Epithelial cell of esophagus (primary cell): ENCODE results near the gene RGS16.

Experiments
- DNase-seq: peaks from one replicate; pipeline ENCODE4 v3.0.0; 2010; ENCODE audit warnings: low read depth
- H3K4me3 ChIP-seq: 2 replicates; pipeline ENCODE4 v1.5.1; 2011; ENCODE audit warnings: mild to moderate bottlenecking, low read length, control low read depth
- TF ChIP-seq, protein P1 (sequence below): IDR thresholded peaks from 2 replicates; pipeline ENCODE4 v1.5.1; 2011; ENCODE audit warnings: low read depth, mild to moderate bottlenecking, low read length, control low read depth, inconsistent platforms; ENCODE audit not compliant: insufficient read depth; ENCODE audit errors: missing control alignments

The RGS16 gene

GRCh38 chr1:182630586-182630985 lies 26.4 kb upstream of the RGS16 start:
- no peak for DNase-seq
- TF ChIP-seq, protein P1, sequence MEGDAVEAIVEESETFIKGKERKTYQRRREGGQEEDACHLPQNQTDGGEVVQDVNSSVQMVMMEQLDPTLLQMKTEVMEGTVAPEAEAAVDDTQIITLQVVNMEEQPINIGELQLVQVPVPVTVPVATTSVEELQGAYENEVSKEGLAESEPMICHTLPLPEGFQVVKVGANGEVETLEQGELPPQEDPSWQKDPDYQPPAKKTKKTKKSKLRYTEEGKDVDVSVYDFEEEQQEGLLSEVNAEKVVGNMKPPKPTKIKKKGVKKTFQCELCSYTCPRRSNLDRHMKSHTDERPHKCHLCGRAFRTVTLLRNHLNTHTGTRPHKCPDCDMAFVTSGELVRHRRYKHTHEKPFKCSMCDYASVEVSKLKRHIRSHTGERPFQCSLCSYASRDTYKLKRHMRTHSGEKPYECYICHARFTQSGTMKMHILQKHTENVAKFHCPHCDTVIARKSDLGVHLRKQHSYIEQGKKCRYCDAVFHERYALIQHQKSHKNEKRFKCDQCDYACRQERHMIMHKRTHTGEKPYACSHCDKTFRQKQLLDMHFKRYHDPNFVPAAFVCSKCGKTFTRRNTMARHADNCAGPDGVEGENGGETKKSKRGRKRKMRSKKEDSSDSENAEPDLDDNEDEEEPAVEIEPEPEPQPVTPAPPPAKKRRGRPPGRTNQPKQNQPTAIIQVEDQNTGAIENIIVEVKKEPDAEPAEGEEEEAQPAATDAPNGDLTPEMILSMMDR = no peak
- H3K4me3 ChIP-seq = no peak overlapping the region

DNA sequence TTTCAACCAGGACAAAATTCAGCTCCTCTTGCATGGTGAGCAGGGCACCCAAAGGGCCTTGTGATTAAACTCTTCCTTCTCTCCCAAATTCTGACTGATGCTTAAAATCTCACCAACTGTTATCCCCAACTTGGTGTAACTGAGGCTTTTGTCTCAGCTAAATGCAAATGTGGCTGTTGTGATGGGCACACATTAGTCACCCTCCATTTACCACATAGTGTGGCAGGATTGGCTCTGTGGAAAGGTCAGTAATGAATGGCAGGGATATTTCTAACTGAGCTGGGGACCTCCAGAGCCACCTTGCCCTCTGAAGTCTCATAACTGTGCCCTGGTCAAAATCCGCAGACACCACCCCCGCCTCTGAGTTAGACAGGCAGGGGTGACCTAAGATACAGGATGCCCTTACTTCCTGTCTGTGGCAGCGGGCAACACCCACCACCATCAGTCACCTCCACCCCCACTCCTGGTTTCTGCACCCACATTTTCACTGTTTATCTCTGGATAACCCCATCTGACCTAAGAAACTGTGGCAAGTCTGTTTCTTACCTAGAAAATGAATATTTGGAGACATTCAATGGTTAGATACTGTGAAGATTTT lies 25.4 kb upstream of the RGS16 start:
- TF ChIP-seq, protein P1 = no peak
- H3K4me3 ChIP-seq = no peak overlapping the region
- no peak for DNase-seq

- DNase-seq = no peak
- TF ChIP-seq, protein P1 = no peak
These were observed 24.9 kb upstream of the RGS16 start for GRCh38 chr1:182629080-182629479.

DNA sequence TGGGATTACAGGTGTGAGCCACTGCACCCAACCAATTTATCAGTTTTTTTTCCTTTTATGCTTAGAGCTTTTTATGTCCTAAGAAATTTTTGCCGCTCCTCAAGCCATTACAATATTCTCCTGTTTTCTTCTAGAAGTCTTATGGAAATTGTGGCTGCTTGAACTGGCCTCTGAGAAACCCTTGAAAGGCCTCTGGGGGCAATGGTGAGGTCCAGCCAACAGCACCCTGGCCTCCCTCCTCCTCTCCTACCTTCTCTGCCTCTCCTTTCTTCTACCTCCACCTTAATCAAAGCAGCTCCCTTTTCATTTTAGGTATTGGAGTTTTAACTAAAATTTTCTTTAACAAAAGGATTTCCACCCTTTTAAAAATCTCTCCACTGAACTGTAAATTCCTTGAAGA lies 24.5 kb upstream of the RGS16 start:
- no peak overlapping the region for H3K4me3 ChIP-seq
- TF ChIP-seq, protein P1 = no peak

More at GRCh38 chr1:182629080-182629479, 24.9 kb upstream of the RGS16 start:
- H3K4me3 ChIP-seq = no peak overlapping the region

DNA sequence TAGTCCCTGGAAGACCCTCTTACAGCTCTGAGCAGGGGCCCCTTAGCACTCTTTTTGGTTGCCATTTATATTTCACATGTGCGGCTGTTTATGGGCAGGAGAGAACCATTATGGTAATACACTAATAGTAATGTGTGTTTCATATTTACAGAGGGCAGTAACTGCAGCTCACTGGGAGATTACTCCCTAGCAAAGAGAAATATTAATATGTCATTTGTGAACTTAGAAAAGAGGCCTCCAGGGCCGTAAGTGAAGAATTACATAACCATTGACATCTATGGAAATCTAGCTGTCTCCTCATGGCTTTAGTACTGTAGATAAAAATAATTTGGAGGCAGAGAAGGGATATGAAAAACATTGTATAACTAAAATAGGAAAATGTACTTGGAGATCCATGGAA lies 23.4 kb upstream of the RGS16 start:
- no peak overlapping the region for H3K4me3 ChIP-seq
- DNase-seq = no peak
- TF ChIP-seq, protein P1 = no peak

More for the DNA sequence above, 24.5 kb upstream of the RGS16 start:
- DNase-seq = no peak

GRCh38 chr1:182626527-182626926 lies 22.3 kb upstream of the RGS16 start:
- DNase-seq = peak; percentile 24
- TF ChIP-seq, protein P1 = no peak
- H3K4me3 ChIP-seq = no peak overlapping the region

GRCh38 chr1:182625719-182626504 lies 21.7 kb upstream of the RGS16 start:
- no peak overlapping the region for H3K4me3 ChIP-seq

More at GRCh38 chr1:182625719-182626504, 21.7 kb upstream of the RGS16 start:
- TF ChIP-seq, protein P1 = no peak
- DNase-seq = peak; percentile 70
